ENCODE measurements around the gene WWOX. TPM values are rescaled to one million over a fixed set of nuclear protein-coding genes. Genes with fewer than 3 reads are reported as not detected.
A peak's percentile ranks its signal among the peaks of the same experiment; 100 is the strongest.

The WWOX gene
- total and polyA plus RNA-seq, 2 of the 13 experiments (the other 11 are each of a cell fraction or from before 2014, with no cell fraction given), result 9.1 to 37.4 TPM

- TF ChIP-seq NR3C1 (CRISPR knock-in tag; IDR thresholded peaks at IDR 0.05), result no peak
- no peak for TF ChIP-seq SAFB2 (CRISPR knock-in tag; IDR thresholded peaks at IDR 0.05; ENCODE audit: borderline replicate concordance, low read depth)
- no peak for TF ChIP-seq FOXP1 (IDR thresholded peaks at IDR 0.05)
- TF ChIP-seq FOXP1 (CRISPR knock-in tag; IDR thresholded peaks at IDR 0.05), result no peak
- no peak; the same call in 1 of the 2 replicates for TF ChIP-seq ZNF644 (CRISPR knock-in tag; IDR thresholded peaks at IDR 0.05; ENCODE audit: low read depth)
- no peak for TF ChIP-seq GTF2F1 (IDR thresholded peaks at IDR 0.05; ENCODE audit: low read length)
- no peak for TF ChIP-seq ZNF672 (CRISPR knock-in tag; IDR thresholded peaks at IDR 0.05)
- TF ChIP-seq SALL1 (CRISPR knock-in tag; IDR thresholded peaks at IDR 0.05), result peak; percentile 77; the same call in 1 of the 2 replicates
- no peak for TF ChIP-seq SATB2 (CRISPR knock-in tag; IDR thresholded peaks at IDR 0.05)
- peak; percentile 94 for TF ChIP-seq ZMYM4 (CRISPR knock-in tag; IDR thresholded peaks at IDR 0.05)
- no peak for TF ChIP-seq SMAD9 (CRISPR knock-in tag; IDR thresholded peaks at IDR 0.05)
- no peak for TF ChIP-seq FOXM1 (CRISPR knock-in tag; IDR thresholded peaks at IDR 0.05)
- TF ChIP-seq SYNCRIP (IDR thresholded peaks at IDR 0.05; ENCODE audit: insufficient read depth, low read depth, low read length), result no peak
- no peak for TF ChIP-seq ZNF253 (CRISPR knock-in tag; IDR thresholded peaks at IDR 0.05; ENCODE audit: borderline replicate concordance)
- TF ChIP-seq KAT2B (IDR thresholded peaks at IDR 0.05; ENCODE audit: borderline replicate concordance, low read depth, low read length), result no peak
- no peak for TF ChIP-seq YY1 (IDR thresholded peaks at IDR 0.05; ENCODE audit: insufficient read depth, insufficient replicate concordance, low read depth, low read length)
- no peak for TF ChIP-seq NFE2L1 (CRISPR knock-in tag; IDR thresholded peaks at IDR 0.05; ENCODE audit: borderline replicate concordance)
- peak; percentile 54; the same call in 1 of the 2 replicates for TF ChIP-seq ZNF556 (CRISPR knock-in tag; IDR thresholded peaks at IDR 0.05; ENCODE audit: borderline replicate concordance)
- TF ChIP-seq ZNF788 (CRISPR knock-in tag; IDR thresholded peaks at IDR 0.05; ENCODE audit: borderline replicate concordance), result peak; percentile 62; the same call in 1 of the 2 replicates
- TF ChIP-seq TFAP4 (IDR thresholded peaks at IDR 0.05; ENCODE audit: borderline replicate concordance, low read depth), result no peak; the same call in 1 of the 2 replicates
- TF ChIP-seq ZNF205 (CRISPR knock-in tag; IDR thresholded peaks at IDR 0.05), result peak; percentile 13; the same call in 1 of the 2 replicates
- no peak for TF ChIP-seq ZNF674 (CRISPR knock-in tag; IDR thresholded peaks at IDR 0.05; ENCODE audit: low read depth)
- peak; percentile 13; the same call in 1 of the 2 replicates for TF ChIP-seq PAXIP1 (CRISPR knock-in tag; conservative IDR thresholded peaks at IDR 0.05)
- TF ChIP-seq HDAC2 (CRISPR knock-in tag; IDR thresholded peaks at IDR 0.05), result peak; percentile 38; the same call in 1 of the 2 replicates
- no peak; the same call in 1 of the 2 replicates for TF ChIP-seq ZSCAN5A (CRISPR knock-in tag; IDR thresholded peaks at IDR 0.05; ENCODE audit: borderline replicate concordance)
Measured at GRCh38 chr16:78505544-78506366, 406.3 kb downstream of the WWOX start (continued).
